ENCODE data around the gene ELF3. TPM values are rescaled to one million over a fixed set of nuclear protein-coding genes. Genes with fewer than 3 reads are reported as not detected.
"Not testable (repeated sequence)": the region's sequence is repeated elsewhere in the genome, so short reads cannot be mapped to it uniquely, and the experiment has no call there.

The ELF3 gene
- total RNA-seq, 1 donor from 2014 or later = 2.7 TPM

DNA sequence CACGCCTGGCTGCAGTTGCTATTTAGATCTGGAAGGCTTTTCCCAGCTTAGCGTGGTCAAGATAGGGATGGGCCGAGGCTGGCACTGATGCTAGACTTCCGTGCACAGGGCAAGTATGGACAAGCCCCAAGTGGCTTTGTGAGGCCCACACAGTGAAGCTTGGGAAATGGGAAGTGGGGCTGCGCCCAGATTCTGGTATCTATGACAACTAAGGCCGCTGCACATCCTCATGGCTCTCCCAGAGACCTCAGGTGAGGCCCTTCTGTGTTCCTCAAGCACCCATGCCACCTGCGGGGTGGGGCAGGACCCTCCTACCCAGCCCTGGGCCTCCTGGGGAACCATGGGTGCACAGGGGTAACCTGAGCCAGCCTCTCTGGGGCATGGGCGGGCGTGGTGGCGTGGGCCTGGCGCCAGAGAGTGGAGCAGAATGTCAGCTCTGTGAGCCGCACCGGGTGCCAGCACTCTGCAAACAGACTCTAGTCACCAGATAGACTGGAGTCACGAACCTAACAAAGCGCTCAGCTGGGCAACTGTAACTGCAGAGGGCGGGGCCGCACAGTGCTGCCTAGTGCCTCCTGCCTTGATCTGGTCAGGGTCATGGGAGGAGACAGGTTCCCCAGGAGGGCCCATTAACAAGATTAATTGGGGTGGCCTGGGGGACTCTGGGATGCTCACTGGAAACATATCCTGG, 46.4 kb downstream of the ELF3 start:
- Mint-ChIP-seq H3K4me1 (peaks cover 3% of the 10 kb centered on the region), H3K9me3 (no peaks in the 10 kb centered on the region), H3K4me3 (no peak overlapping the region), H3K27ac (no peak overlapping the region), H3K36me3 (no peaks in the 10 kb centered on the region), H3K27me3 (ENCODE audit: insufficient read depth, low read depth) (peaks cover 4% of the 10 kb centered on the region)
- H3K27me3 ChIP-seq = no peaks in the 10 kb centered on the region
- no peaks in the 10 kb centered on the region for H4K20me1 ChIP-seq (ENCODE audit: low read depth)
- no peak overlapping the region for H3K4me2 ChIP-seq
- no peak overlapping the region for H3K27ac ChIP-seq
- no peaks in the 10 kb centered on the region for H3K36me3 ChIP-seq
- H3K9ac ChIP-seq = no peak overlapping the region
- no peaks in the 10 kb centered on the region for H3K79me2 ChIP-seq (ENCODE audit: low read depth)
- H3F3A ChIP-seq (ENCODE audit: low read depth) = no peaks in the 10 kb centered on the region
- H2AFZ ChIP-seq (replicated peaks) = no peak overlapping the region
- no peaks in the 10 kb centered on the region for H3K9me3 ChIP-seq (ENCODE audit: low read depth)
- DNase-seq (ENCODE audit: low spot score) = no peak
- H3K4me3 ChIP-seq = no peak overlapping the region
- TF ChIP-seq, protein P1, sequence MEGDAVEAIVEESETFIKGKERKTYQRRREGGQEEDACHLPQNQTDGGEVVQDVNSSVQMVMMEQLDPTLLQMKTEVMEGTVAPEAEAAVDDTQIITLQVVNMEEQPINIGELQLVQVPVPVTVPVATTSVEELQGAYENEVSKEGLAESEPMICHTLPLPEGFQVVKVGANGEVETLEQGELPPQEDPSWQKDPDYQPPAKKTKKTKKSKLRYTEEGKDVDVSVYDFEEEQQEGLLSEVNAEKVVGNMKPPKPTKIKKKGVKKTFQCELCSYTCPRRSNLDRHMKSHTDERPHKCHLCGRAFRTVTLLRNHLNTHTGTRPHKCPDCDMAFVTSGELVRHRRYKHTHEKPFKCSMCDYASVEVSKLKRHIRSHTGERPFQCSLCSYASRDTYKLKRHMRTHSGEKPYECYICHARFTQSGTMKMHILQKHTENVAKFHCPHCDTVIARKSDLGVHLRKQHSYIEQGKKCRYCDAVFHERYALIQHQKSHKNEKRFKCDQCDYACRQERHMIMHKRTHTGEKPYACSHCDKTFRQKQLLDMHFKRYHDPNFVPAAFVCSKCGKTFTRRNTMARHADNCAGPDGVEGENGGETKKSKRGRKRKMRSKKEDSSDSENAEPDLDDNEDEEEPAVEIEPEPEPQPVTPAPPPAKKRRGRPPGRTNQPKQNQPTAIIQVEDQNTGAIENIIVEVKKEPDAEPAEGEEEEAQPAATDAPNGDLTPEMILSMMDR (IDR thresholded peaks at IDR 0.05) = no peak
- TF ChIP-seq EZH2phosphoT487 (IDR thresholded peaks at IDR 0.05) = no peak
- TF ChIP-seq EZH2 (IDR thresholded peaks at IDR 0.05) = no peak
- no peaks in the 10 kb centered on the region for H3K4me1 ChIP-seq

DNA sequence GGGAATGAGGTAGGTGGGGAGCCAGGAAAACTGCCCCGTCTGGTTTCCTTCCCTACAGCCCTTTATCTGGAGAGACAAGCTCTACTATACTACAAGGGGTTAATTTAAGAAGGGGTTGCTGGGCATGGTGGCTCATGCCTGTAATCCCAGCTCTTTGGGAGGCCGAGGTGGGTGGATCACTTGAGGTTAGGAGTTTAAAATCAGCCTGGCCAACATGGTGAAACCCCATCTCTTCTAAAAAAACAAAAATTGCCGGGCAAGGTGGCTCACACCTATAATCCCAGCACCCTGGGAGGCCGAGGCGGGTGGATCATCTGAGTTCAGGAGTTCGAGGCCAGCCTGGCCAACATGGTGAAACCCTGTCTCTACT, 46.9 kb downstream of the ELF3 start:
- not testable (repeated sequence) for H3K9ac ChIP-seq; DNase-seq (ENCODE audit: low spot score); H3K4me3 ChIP-seq; H3K9me3 ChIP-seq (ENCODE audit: low read depth); H3K36me3 ChIP-seq; H3K79me2 ChIP-seq (ENCODE audit: low read depth); H3K27ac ChIP-seq; H3K27me3 Mint-ChIP-seq (ENCODE audit: insufficient read depth, low read depth); H3K36me3 Mint-ChIP-seq; H3K4me1 Mint-ChIP-seq; H3K4me3 Mint-ChIP-seq; H3K4me1 ChIP-seq; H3K27me3 ChIP-seq; H3F3A ChIP-seq (ENCODE audit: low read depth); H2AFZ ChIP-seq (replicated peaks); H3K9me3 Mint-ChIP-seq; H3K4me2 ChIP-seq; H3K27ac Mint-ChIP-seq; H4K20me1 ChIP-seq (ENCODE audit: low read depth)

DNA sequence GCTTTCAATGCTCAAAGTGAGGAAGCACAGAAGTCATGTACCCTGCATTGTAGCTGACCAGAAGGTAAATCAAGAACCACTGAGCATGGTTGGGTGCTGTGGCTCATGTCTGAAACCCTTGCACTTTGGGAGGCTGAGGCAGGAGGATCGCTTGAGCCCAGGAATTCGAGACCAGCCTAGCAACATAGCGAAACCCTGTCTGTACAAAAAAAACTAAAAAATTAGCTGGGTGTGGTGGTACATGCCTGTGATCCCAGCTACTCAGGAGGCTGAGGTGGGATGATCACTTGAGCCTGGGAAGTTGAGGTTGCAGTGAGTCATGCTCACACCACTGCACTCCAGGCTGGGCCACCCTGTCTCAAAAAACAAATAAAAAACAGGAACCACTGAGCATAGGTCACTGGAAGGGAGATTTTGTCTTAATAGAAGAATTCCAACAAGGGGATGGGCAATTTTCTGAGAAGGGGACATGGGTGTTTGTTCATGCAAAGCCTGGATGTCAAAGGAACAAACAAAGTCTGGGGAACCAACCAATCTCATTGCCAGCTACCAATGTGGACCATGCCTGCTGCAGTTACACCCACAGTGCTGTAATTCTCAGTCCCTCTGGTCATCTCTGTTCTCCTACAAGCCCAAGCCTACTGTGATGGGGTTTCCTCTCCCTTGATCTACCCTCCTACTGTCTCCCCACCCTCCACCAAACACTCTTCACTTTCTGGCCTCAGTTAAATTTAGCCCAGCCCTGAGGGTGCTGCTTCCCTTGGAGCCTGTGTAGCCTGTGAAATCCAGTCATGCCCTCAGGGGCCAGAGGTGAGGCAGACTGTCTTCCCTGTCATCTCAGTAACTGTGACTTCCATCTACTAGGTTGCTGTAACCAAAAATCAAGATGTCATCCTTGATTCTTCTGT, 47.9 kb downstream of the ELF3 start:
- no peak overlapping the region for H3K9ac ChIP-seq
- Mint-ChIP-seq H3K9me3 (no peaks in the 10 kb centered on the region), H3K4me1 (peaks cover 7% of the 10 kb centered on the region), H3K27me3 (ENCODE audit: insufficient read depth, low read depth) (peaks cover 6% of the 10 kb centered on the region), H3K4me3 (no peak overlapping the region), H3K27ac (peak overlapping the region; percentile 57), H3K36me3 (no peaks in the 10 kb centered on the region)
- no peak for DNase-seq (ENCODE audit: low spot score)
- no peaks in the 10 kb centered on the region for H3K4me1 ChIP-seq
- H3K27me3 ChIP-seq = no peaks in the 10 kb centered on the region
- H3K4me2 ChIP-seq = no peak overlapping the region
- H3F3A ChIP-seq (ENCODE audit: low read depth) = peaks cover 6% of the 10 kb centered on the region
- H2AFZ ChIP-seq (replicated peaks) = no peak overlapping the region
- TF ChIP-seq, protein P1 (IDR thresholded peaks at IDR 0.05) = no peak
- no peaks in the 10 kb centered on the region for H4K20me1 ChIP-seq (ENCODE audit: low read depth)
- H3K36me3 ChIP-seq = no peaks in the 10 kb centered on the region
- no peak overlapping the region for H3K27ac ChIP-seq
- no peak overlapping the region for H3K4me3 ChIP-seq
- H3K79me2 ChIP-seq (ENCODE audit: low read depth) = no peaks in the 10 kb centered on the region
- H3K9me3 ChIP-seq (ENCODE audit: low read depth) = no peaks in the 10 kb centered on the region

DNA sequence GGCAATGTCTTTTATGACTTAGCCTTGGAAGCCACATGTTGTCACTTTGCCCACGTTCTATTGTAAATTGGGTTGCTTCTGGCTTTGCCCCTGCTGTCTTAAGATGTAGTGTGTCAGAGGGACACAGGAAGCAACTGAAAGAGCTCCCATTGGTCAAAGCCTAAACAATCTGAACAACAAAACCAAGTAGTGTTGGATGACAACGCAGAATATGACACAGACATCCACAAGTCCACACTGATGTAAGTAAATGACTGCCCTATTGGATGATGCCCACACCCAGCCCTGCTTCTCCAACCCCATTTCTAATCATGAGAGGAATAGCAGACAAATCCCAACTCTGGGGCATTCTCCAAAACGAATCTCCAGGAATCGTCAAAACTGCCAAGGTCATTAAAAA, 50.7 kb downstream of the ELF3 start:
- no peaks in the 10 kb centered on the region for H3K9me3 Mint-ChIP-seq
- Histone ChIP-seq H3K4me1 (peaks cover 9% of the 10 kb centered on the region), H3F3A (ENCODE audit: low read depth) (peaks cover 17% of the 10 kb centered on the region), H4K20me1 (ENCODE audit: low read depth) (no peaks in the 10 kb centered on the region), H3K79me2 (ENCODE audit: low read depth) (no peaks in the 10 kb centered on the region), H3K27ac (no peak overlapping the region), H3K27me3 (no peaks in the 10 kb centered on the region), H3K9ac (no peak overlapping the region), H3K36me3 (no peaks in the 10 kb centered on the region), H3K4me3 (no peak overlapping the region), H3K4me2 (no peak overlapping the region), H3K9me3 (ENCODE audit: low read depth) (no peaks in the 10 kb centered on the region), H2AFZ (replicated peaks) (no peak overlapping the region)
- H3K36me3 Mint-ChIP-seq = no peaks in the 10 kb centered on the region
- DNase-seq (ENCODE audit: low spot score) = no peak
- H3K27me3 Mint-ChIP-seq (ENCODE audit: insufficient read depth, low read depth) = peaks cover 4% of the 10 kb centered on the region
- peaks cover 8% of the 10 kb centered on the region for H3K4me1 Mint-ChIP-seq
- no peak overlapping the region for H3K4me3 Mint-ChIP-seq
- H3K27ac Mint-ChIP-seq = no peak overlapping the region
- no peak for TF ChIP-seq EZH2phosphoT487 (IDR thresholded peaks at IDR 0.05)
- TF ChIP-seq, protein P1 (IDR thresholded peaks at IDR 0.05) = no peak
- no peak for TF ChIP-seq EZH2 (IDR thresholded peaks at IDR 0.05)

DNA sequence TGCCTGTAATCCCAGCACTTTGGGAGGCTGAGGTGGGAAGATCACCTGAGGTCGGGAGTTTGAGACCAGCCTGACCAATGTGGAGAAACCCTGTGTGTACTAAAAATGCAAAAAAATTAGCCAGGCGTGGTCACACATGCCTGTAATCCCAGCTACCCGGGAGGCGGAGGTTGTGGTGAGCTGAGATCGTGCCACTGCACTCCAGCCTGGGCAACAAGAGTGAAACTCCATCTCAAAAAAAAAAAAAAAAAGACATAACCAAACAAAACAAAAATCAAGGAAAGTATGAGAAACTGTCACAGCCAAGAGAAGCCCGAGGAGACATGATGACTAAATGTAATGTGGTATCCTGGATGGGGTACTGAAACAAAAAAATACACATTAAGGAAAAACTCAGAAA, 51.4 kb downstream of the ELF3 start:
- DNase-seq (ENCODE audit: low spot score); H3K36me3 ChIP-seq; H3K4me1 Mint-ChIP-seq: not testable (repeated sequence)

More for the DNA sequence above, 51.4 kb downstream of the ELF3 start:
- not testable (repeated sequence) for H3K9me3 Mint-ChIP-seq; H3K27me3 ChIP-seq; H3K9me3 ChIP-seq (ENCODE audit: low read depth); H3K27ac ChIP-seq; H4K20me1 ChIP-seq (ENCODE audit: low read depth); H3K27me3 Mint-ChIP-seq (ENCODE audit: insufficient read depth, low read depth); H2AFZ ChIP-seq (replicated peaks); H3K4me1 ChIP-seq; H3K4me3 Mint-ChIP-seq; H3K27ac Mint-ChIP-seq; H3K4me2 ChIP-seq; H3K36me3 Mint-ChIP-seq; H3K4me3 ChIP-seq; H3K9ac ChIP-seq; H3K79me2 ChIP-seq (ENCODE audit: low read depth)
- H3F3A ChIP-seq (ENCODE audit: low read depth) = peaks cover 17% of the 10 kb centered on the region

Data from neural progenitor cell (in vitro differentiated cells).